GM19467 (cell line): ENCODE measurements around the gene SH3GL3.

Experiments
- ATAC-seq: cut with Tn5 transposase; IDR thresholded peaks from one replicate; pipeline ENCODE4 v1.9.1; 2021; ENCODE audit warnings: mild to moderate bottlenecking, moderate library complexity; ENCODE audit not compliant: unreplicated experiment

The SH3GL3 gene

DNA sequence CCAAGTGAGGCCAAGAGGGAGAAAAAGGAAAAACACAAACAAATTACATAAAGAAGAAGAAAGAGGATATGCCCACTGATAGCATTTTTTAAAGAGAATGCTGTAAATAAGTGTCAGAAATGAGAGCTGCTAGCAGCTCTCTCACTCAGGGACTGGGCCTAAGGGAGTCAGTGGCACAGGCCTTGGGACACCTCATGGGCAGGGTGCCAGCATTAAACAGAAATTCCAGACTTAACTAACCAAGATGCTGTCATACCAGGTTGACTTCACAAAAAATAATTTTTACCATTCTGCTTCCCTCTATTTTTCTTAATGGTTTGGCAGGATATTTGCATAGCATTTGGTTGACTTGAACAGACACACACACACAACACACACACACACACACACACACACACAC, 114.5 kb downstream of the SH3GL3 start:
- no peak for ATAC-seq

DNA sequence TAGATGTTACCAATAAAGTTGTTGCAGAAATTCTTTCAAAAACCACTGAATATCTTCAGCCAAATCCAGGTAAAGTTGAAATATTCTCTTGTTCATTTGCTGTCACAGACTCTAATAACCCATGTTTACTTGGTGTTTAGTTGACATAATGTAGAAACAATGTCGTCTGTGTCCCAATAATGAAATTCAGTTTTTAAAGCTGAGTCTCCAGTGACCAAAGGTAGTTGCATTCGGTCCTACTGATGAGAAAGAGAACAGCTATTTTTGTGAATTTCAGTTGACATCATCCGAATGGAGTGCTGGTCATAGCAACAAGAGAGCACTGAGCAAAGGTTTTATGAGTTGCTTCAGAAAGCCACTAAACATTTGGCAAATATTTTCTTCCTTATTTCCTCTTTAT, 118.0 kb downstream of the SH3GL3 start:
- no peak for ATAC-seq

DNA sequence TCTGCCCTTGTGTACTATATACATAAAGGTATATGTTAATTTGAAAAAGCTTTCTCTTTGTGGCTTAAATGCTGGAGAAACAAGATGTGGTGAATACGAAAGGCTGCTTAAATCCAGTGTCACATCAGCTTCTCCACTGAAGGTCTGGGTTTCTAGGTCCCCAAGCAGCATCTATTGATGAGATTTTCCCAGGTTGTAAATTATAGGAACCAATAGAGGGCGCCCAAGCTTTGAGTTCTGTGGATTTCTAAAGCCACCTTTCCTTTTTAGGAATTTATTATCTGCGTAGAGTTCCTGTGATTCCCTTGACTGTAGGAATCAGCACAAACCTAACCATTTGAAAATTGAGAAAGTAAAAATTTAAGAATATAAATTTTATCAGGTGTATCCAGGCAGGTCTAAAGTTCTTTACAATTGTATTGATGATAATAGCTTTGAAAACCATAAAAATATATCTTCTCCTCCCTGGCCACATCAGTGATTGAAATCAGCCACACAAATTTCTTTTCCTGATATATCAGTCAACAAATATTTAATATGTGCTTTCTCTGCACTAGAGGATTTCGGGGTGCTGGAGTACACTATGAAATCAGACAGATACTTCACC, 118.5 kb downstream of the SH3GL3 start:
- ATAC-seq: no peak

DNA sequence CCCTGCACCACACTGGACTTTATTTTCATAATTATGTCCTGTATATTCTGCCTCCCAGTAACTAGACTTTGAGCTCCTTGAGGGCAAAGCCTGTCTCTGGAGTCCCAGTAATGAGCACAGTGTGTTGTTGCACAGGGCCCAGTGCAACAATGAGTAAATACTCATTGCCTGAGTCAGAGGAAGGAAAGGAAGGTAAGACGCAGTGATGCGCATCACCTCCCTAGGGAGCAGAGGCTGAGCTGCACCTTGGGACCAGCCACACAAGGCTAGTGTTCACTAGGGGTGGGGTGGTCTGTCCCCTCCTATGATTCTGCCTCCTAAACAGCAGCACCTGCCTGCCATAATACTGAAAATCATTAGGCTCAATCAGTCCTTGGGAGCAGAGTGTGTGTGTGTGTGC, 120.2 kb downstream of the SH3GL3 start:
- no peak for ATAC-seq

DNA sequence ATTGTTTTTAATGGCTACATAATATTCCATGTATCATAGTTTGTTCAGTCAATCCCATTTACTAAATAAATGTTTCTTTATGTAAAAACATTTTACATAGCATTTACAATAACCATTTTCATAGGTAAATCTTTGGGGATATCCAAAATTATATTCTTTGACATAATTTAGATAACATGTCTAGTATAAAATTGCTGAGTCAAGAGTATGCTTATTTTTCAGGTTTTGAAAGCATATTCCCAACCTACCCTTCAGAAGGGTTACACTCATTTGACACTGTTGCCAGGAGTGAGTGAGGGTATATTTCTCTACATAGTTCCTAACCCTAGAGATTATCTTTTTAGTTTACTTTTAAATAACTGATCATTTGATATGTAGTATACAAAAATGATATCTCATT, 122.2 kb downstream of the SH3GL3 start:
- ATAC-seq: no peak

DNA sequence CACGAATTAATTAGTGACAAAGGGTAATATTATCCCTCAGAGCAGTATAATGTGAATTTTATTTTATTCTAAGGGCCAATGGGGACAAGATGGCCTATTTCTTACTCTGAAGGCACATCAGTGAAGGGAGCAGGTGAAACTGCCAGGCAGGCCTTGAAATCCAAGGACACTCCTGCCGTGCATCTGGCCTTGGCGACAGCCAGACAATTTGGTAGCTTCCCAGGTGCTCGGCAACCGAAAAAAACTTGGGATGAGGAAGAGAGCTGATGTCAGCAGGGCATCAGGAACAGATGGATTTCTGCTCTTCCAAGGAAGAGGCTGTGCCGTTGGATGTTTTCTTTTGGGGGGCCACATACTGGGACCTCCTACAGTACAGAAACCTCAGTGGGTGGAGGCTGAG, 123.6 kb downstream of the SH3GL3 start:
- ATAC-seq: no peak

DNA sequence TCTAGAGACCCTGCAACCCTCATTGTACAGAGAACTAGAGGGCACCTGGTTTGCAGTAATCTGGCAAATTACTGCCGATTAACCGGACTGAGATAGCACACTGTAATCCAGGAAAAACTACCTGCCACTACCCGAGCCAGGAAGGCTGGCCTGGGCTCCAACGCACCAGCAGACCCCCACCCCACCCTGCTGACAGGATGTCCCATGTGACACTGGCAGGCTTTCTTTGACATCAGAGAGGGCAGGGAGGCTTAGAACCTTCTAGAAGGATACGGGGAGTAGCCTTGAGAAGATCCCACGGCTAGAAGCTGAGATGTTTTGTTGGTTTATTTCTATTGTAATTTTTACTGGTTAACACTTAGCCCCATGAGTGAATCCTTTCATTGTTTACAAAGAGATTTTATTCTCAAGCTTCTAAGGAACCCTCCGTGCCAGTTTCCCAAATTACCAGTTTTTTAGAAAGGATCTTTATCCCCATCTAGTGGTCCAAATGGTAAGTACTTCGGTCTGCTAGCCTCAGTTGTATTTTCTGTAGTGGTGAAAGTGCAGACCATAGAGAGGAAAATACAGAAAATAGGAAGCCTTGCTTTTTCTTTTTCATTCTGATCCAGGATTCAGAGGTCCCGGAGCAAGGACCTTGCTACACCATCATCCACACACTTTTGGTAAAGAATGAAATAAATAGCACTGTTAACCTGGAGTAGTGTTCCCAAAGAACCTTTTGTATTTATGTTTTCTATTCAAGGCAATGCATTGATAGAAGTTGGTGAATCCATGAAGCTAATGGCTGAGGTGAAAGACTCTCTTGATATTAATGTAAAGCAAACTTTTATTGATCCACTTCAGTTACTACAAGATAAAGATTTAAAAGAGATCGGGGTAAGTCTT, 124.9 kb downstream of the SH3GL3 start:
- no peak for ATAC-seq

DNA sequence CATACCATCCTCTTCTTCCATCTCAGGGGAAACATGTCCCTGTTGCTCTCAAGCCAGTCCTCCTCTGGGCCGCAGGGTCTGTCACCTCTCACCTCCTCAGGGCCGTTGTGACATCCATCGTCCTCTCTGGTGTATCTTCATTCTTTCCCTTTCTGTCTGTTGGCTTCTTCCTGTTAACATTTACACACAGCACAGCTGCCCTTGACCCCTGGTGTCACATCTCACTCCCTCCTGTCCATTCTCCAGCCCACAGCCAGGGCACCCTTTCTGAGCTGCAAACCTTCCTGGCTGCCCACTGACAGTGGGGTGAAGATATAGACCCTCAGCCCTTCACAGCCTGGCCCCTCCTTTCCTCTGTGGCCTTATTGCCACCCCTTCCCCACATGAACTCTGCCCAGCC, 127.2 kb downstream of the SH3GL3 start:
- ATAC-seq: no peak

DNA sequence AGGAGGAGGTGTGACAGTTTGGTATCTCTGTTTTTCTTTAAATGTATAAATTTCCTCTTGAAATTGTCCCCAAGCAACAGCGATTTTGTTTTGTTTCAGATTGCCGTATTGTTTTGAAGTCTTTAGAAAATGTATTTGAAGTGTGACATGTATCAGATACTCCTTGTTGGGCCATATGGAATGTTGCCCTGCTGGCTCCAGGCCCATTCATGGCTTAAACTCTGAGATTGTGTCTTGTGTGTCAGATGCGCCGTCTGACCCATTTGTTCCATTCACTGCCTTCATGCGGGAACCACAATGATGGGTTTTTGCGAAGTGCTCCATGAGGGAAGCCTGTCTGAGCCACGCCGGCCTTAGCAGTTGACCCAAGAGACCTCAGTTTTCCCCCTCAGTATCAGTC, 131.6 kb downstream of the SH3GL3 start:
- ATAC-seq: no peak

DNA sequence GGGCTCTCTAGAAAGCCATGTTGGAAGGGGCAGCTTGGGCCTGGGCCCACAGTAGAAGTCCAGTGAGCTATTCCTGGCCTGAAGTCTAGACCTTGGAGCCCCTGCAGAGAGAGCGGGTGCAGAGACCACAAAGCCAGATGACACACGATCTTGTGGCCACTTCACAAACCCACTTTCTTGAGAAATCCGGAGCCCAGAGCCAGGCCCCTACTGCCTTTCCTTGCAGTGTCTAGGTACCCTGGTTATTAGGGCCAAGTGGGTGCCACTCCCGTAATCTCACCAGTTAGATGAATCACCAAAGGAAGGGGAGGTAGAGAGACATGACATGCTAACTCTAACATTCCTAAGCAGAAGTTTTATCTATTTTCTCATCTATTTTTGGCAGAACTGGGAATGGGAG, 134.2 kb downstream of the SH3GL3 start:
- no peak for ATAC-seq

DNA sequence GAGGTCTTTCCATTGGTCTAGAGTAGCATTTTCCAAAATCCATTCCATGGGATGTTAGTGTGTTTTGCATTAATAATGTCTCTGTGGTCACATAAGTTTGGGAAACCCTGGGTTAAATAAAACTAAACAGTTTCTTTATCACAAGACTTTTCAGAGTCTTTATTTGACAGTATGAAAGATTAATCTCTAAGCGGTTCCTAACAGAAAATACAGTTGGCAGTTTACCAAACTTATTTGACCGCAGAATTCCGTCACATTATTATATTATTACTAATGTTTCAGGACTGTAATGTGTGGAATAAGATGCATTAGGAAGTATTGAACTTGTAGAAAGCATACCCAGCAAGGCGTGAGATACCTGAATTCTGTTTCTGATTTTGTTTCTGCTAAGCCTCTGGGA, 135.2 kb downstream of the SH3GL3 start:
- no peak for ATAC-seq

DNA sequence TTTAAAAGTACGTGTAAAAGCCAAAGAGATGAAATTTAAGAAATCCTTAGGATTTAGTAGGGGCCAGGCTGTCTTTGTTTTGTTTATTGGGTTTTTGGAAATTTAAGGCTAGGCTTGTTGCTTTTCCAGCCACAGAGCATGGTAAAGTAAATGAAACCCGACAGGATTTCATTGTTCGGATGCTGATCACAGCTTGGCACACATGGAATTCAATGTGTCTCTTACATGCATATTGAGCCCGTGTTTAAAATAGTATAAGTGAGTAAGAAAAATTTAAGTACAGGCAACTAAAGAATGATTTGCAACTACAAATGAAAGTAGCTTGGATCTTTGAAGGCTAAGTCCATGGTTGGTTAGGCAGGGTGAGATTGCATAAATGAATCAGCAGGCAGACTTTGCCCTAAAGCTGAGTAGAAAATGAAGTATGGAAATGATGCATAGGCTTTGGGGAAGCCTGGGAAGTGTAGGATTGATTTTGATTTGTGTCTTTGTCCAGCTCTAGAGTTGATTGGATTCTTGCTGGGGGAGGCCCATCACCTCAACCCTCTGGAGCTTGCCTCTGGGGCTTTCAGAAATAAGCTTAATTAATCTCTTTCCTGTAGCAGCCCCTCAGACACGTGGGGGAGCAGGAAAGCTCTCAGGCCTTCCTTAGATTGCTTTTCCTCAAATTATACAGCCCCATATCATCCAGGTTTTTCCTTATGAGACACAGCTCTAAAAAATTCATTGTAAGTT, 138.6 kb downstream of the SH3GL3 start:
- no peak for ATAC-seq

DNA sequence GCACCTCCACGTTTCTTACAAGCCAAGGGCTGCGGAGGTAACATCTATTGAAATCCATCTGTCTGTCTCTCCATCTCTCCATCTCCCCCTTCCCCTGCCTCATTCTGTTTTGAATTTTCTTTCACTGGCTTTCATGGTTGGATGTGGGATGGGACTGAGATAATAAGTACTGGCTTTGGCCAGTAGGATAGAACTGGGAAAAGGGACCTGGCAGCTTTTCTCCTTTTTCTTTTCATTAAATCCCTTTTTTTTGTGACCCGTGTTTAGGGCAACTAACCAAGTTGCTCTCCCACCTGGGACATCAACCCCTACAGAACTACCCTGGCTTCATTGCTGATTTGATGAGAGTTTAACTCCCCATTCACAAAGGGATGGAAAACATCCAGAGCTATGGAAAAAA, 139.9 kb downstream of the SH3GL3 start:
- no peak for ATAC-seq

DNA sequence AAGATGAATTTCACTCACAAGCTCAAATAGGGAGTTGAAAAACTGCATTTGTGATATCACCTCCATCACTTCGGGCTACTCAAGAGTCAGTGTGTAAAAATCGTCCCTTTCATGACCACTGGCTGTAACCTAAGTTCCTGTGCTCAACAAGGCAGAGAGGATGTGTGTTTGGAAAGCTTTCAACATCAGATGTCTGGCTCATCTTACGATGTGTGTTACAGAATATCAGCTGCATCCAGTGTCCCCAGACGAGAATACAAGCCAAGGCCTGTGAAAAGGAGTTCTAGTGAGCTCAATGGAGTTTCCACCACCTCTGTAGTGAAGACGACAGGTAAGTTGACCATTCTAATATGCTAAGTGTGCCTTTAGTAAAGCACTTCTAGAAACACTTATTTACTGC, 141.3 kb downstream of the SH3GL3 start:
- ATAC-seq: no peak

DNA sequence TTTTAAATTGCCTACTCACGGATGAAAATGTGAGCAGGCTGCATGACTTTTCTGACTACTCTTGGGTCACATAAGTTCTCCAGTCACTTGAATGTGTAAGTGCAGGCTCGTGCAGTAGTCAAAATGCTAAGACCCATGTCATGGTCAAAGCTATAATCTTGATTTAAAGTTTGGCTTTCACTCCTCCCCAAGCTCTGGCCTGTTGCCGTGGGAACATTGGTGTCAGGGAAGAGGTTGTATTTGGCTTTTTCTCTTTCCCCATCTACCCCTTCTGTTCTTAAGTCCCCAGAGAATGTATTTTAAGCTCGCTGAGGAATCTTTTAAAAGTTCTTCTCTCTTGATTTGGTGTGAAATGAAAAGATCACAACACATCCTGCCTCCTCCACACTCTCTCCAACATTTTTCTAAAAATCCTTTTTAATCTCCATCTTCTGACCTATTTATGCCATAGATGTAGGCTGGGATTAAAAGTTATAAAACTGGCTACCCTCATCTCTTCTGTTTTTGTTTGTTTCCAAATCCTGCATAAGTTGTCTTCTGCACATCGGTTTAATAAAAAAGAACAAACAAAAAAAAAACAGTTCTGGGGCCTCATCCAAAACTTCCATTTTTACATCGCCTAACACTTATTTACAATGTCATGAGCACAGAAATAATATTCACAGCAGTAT, 145.4 kb downstream of the SH3GL3 start:
- no peak for ATAC-seq

DNA sequence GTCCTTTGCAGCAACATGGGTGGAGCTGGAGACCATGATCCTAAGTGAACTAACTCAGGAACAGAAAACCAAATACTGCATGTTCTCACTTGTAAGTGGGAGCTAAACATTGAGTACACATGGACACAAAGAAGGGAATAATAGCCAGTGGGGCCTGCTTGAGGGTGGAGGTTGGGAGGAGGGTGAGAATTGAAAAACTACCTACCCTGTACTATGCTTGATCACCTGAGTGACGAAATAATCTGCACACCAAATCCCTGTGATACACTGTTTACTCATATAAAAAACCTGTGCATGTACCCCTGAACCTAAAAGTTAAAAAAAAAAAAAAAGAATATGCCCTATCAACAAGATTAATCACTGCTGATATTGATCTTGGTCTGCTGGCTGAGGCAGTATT, 148.1 kb downstream of the SH3GL3 start:
- no peak for ATAC-seq

DNA sequence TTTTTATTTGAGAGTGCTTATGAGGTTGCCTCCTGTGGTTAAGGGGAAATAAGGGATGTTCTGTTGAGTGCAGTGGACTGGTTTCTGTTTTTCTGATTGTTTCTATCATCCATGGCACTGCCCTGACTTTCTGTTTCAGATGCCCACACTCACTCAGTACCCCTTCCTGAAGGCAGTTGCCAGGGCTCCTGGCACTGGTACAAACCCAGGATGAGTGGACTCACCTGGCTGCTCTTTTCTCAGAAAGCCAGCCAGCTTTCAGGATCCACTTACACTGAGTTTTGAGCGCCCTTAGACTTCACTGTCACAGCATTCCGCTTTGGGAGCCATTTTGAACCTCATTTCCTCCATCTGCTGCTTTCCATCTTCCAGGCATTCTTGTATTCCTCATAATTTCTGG, 150.9 kb downstream of the SH3GL3 start:
- no peak for ATAC-seq

DNA sequence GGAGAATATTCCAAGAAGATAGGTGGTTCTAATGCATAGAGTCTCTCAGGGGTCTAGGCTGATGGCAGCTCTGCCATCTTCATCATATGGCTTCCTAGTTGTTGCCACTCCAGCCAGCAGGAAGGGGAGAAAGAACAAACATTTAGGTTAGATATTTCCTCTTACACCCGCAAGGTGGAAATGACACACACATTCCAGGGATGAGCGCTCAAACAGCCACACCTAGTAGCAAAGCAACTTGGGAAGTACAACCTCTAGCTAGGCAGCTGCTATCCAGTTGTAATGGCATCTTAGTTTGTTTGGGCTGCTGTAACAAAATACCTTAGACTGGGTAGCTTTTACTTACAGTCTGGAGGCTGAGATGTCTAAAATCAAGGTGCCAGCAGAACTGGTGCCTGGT, 154.9 kb downstream of the SH3GL3 start:
- ATAC-seq: no peak

DNA sequence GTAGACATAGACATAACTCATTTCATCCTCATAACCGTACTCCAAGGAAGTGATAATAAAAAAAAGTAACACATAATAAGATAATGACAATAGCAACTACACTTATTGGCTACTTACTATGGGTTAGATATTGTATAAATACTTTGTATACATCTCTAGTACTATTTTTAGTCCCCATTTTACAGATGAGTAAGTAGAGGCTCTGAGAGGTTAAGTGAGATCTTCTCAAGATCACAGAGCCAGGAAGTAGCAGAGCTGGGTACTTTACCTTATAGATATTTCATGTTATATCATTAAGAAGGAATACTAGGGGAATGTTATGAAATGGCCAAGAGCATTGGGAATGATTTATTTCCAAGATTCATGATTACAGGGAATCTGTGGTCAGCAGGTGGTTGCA, 157.4 kb downstream of the SH3GL3 start:
- no peak for ATAC-seq

DNA sequence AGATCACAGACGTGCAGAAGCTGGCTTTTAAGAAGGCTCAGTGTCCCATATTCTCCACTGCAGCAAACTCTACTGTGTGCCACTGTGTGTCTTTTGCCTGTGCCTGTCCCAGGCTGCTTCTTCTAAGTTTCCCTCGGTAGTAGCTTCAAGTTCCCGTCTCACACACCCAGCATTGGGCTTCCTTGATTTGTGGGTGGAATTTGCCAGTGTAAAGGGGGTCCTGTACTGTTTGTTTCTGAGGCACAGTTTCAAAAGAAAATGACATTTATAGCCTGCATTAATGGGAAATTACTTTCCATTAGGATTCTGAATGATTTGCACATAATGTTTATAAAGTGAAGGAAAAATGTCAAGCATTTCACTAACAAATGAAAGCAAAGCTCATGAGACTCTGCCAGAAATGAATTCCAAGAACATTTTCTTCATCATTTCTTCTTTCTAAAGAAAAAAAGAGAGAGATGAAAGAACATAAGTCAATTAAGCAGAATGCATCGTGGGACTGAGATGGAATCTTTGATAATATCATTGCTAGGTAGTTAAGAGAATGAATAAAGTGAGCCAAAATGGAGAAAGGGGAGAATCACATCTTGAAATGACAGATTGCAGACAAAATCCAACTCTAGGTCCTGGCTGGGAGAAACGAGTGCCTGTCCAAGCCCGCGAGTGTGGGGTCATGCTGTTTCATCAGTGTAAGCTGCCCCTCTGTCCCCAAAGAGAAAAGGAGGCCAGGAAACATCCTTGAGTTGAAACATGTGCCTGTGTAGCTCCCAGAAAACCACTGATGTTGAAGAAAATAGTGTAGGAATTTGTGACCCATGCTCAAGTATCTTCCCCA, 158.2 kb downstream of the SH3GL3 start:
- no peak for ATAC-seq

DNA sequence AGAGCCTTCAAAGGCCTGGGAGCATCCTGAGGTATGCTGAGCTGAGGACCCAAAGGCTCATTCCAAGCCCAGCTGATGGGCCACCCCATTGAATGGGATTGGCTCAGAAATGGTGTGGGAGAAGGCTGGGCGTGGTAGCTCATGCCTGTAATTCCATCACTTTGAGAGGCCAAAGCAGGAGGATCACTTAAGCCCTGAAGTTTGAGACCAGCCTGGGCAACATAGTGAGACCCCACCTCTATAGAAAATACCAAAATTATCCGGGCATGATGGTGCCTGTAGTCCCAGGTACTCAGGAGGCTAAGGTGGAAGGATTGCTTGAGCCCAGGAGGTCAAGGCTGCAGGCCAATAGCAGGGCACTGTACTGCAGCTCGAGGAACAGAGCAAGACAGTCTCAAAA, 163.0 kb downstream of the SH3GL3 start:
- no peak for ATAC-seq
